Activated CD4-positive, alpha-beta T cell treated with anti-CD3 and anti-CD28 coated beads, Interleukin-2, Interleukin-4, amounts not matched to agents 100 ng/mL and 50 ng/mL, durations not matched to agents 16 hours and 8 hours (primary cell): ENCODE results near the gene TESK2.
"Not testable (repeated sequence)": the region's sequence is repeated elsewhere in the genome, so short reads cannot be mapped to it uniquely, and the experiment has no call there.

Source experiments
- DNase-seq: peaks from one replicate; pipeline ENCODE4 v3.0.0-alpha.2; 2020; ENCODE audit warnings: low spot score

Gene TESK2

GRCh38 chr1:45411510-45411899 lies 79.5 kb downstream of the TESK2 start:
- no peak for DNase-seq

- no peak for DNase-seq
Measured at GRCh38 chr1:45410850-45411509, 80.0 kb downstream of the TESK2 start.

GRCh38 chr1:45409276-45409675 lies 81.7 kb downstream of the TESK2 start:
- peak; percentile 2 for DNase-seq

GRCh38 chr1:45407629-45408287 lies 83.2 kb downstream of the TESK2 start:
- no peak for DNase-seq

- DNase-seq = no peak
Measured at GRCh38 chr1:45405636-45406035, 85.3 kb downstream of the TESK2 start.

GRCh38 chr1:45403718-45404117 lies 87.2 kb downstream of the TESK2 start:
- no peak for DNase-seq

GRCh38 chr1:45403298-45403697 lies 87.7 kb downstream of the TESK2 start:
- no peak for DNase-seq

- no peak for DNase-seq
Measured at GRCh38 chr1:45401524-45401923, 89.4 kb downstream of the TESK2 start.

GRCh38 chr1:45400049-45400448 lies 90.9 kb downstream of the TESK2 start:
- DNase-seq = no peak

GRCh38 chr1:45397285-45397684 lies 93.7 kb downstream of the TESK2 start:
- DNase-seq = no peak

- no peak for DNase-seq
Measured at GRCh38 chr1:45395582-45395981, 95.4 kb downstream of the TESK2 start.

GRCh38 chr1:45395051-45395450 lies 95.9 kb downstream of the TESK2 start:
- no peak for DNase-seq

GRCh38 chr1:45394342-45394741 lies 96.6 kb downstream of the TESK2 start:
- DNase-seq = peak; percentile 19

- DNase-seq = peak; percentile 41
Measured at GRCh38 chr1:45393718-45394302, 97.2 kb downstream of the TESK2 start.

GRCh38 chr1:45386219-45386618 lies 104.7 kb downstream of the TESK2 start:
- DNase-seq = no peak

- DNase-seq = no peak
Measured at GRCh38 chr1:45385302-45385701, 105.7 kb downstream of the TESK2 start.

GRCh38 chr1:45384213-45384612 lies 106.8 kb downstream of the TESK2 start:
- not testable (repeated sequence) for DNase-seq

- DNase-seq = no peak
Measured at GRCh38 chr1:45383191-45383590, 107.8 kb downstream of the TESK2 start.

GRCh38 chr1:45381243-45381642 lies 109.7 kb downstream of the TESK2 start:
- DNase-seq = no peak

GRCh38 chr1:45380730-45381129 lies 110.2 kb downstream of the TESK2 start:
- DNase-seq = no peak

- DNase-seq = no peak
Measured at GRCh38 chr1:45380125-45380524, 110.8 kb downstream of the TESK2 start.

- DNase-seq = no peak
Measured at GRCh38 chr1:45379524-45379923, 111.4 kb downstream of the TESK2 start.

- DNase-seq = no peak
Measured at GRCh38 chr1:45378184-45378583, 112.8 kb downstream of the TESK2 start.
